K562 (cell line): ENCODE results near the gene DPM1. TPM values are rescaled to one million over a fixed set of nuclear protein-coding genes. Genes with fewer than 3 reads are reported as not detected.

ENCODE experiments used
- CREB3L1 ChIP-seq: fragments of 450-650 bp; IDR thresholded peaks from 2 replicates; pipeline ENCODE4 v1.6.1; 2014; ENCODE audit warnings: low read depth, mild to moderate bottlenecking, moderate library complexity, borderline replicate concordance
- HDAC2 ChIP-seq: fragments of 450-650 bp; IDR thresholded peaks from 2 replicates; pipeline ENCODE4 v1.6.1; 2016; ENCODE audit warnings: mild to moderate bottlenecking
- HIVEP1 ChIP-seq: fragments of 250-450 bp; sonication (Bioruptor Pico); IDR thresholded peaks from 2 replicates; pipeline ENCODE4 v1.4.0; 2020; ENCODE audit warnings: mild to moderate bottlenecking
- JUNB ChIP-seq: fragments of 450-650 bp; formaldehyde crosslinking; conservative IDR thresholded peaks from 2 replicates; pipeline ENCODE4 v1.4.0; 2020; ENCODE audit warnings: mild to moderate bottlenecking
- MAFK ChIP-seq: IDR thresholded peaks from 2 replicates; pipeline ENCODE4 v1.6.1; 2011; ENCODE audit warnings: low read length, improper control_type of control experiment
- NBN ChIP-seq: fragments of 450-650 bp; IDR thresholded peaks from 2 replicates; pipeline ENCODE4 v1.6.1; 2016; ENCODE audit warnings: low read depth, mild to moderate bottlenecking
- NCOA4 ChIP-seq: fragments of 450-650 bp; IDR thresholded peaks from 2 replicates; pipeline ENCODE4 v1.6.1; 2018; ENCODE audit warnings: mild to moderate bottlenecking; ENCODE audit not compliant: partially characterized antibody
- NKRF ChIP-seq: fragments of 450-650 bp; IDR thresholded peaks from 2 replicates; pipeline ENCODE4 v1.6.1; 2016; ENCODE audit warnings: borderline replicate concordance
- SAFB2 ChIP-seq: fragments of 200-400 bp; formaldehyde crosslinking; IDR thresholded peaks from 2 replicates; pipeline ENCODE4 v1.6.1; 2018; ENCODE audit warnings: borderline replicate concordance, low read length, low read depth, moderate library complexity; ENCODE audit not compliant: severe bottlenecking
- TCF3 ChIP-seq: sonication (generic); formaldehyde crosslinking; IDR thresholded peaks from 2 replicates; pipeline ENCODE4 v1.4.0; 2020; ENCODE audit warnings: mild to moderate bottlenecking, missing genetic modification reagents
- ZBTB5 ChIP-seq: fragments of 450-650 bp; IDR thresholded peaks from 2 replicates; pipeline ENCODE4 v1.6.1; 2017; ENCODE audit warnings: antibody characterized with exemption
- ZFPM2 ChIP-seq: fragments of 250-450 bp; sonication (Bioruptor Pico); IDR thresholded peaks from 2 replicates; pipeline ENCODE4 v1.5.1; 2022; ENCODE audit warnings: mild to moderate bottlenecking
- ZNF184 ChIP-seq: sonication (generic); formaldehyde crosslinking; IDR thresholded peaks from 2 replicates; pipeline ENCODE4 v1.5.0; 2020; ENCODE audit warnings: missing genetic modification reagents
- ZNF253 ChIP-seq: fragments of 250-450 bp; sonication (Bioruptor Pico); conservative IDR thresholded peaks from 2 replicates; pipeline ENCODE4 v1.6.1; 2021; ENCODE audit warnings: mild to moderate bottlenecking
- ZNF324 ChIP-seq: fragments of 250-450 bp; sonication (Bioruptor Pico); IDR thresholded peaks from 2 replicates; pipeline ENCODE4 v1.4.0; 2020; ENCODE audit warnings: mild to moderate bottlenecking
- ZNF589 ChIP-seq: fragments of 200-800 bp; sonication (Bioruptor generic); IDR thresholded peaks from 2 replicates; pipeline ENCODE4 v1.6.1; 2016; ENCODE audit warnings: low read depth, missing genetic modification characterization, missing compliant biosample characterization
- ZNF77 ChIP-seq: fragments of 250-450 bp; sonication (Bioruptor Pico); IDR thresholded peaks from 2 replicates; pipeline ENCODE4 v1.5.0; 2020
- polyA plus RNA-seq, 8 experiments: library from polyadenylated mRNA; depleted of rRNA in 4 of 8; stranded (reverse) in 5 of 8; unstranded in 3 of 8; fragments of >200 nt; fragmentation: Nextera tagmentation in 2 of 8; fragmentation: Illumina TruSeq in 1 of 8; extraction: Ambion mirVana in 2 of 8; extraction: Trizol in 1 of 8; gene quantifications; 2 replicates each; pipeline versions ENCODE4 v1.2.1 to v1.2.3, GENCODE V29; 2011 to 2014; ENCODE audit warnings: inconsistent platforms in 1 of 8, missing spikeins in 1 of 8
- total RNA-seq, 7 experiments: library from RNA; depleted of rRNA in 6 of 7; stranded (reverse); fragments of >200 nt in 6 of 7; fragmentation: Illumina TruSeq in 2 of 7; extraction: Trizol in 2 of 7; gene quantifications; 2 replicates each; pipeline versions ENCODE4 v1.2.1 to v1.2.3, GENCODE V29; 2011 to 2021; ENCODE audit warnings: low replicate concordance in 1 of 7
- TF ChIP-seq, protein P1 (sequence below), 2 experiments: fragments of 450-650 bp; IDR thresholded peaks; 2 replicates each; pipeline ENCODE4 v1.6.1; 2016
- TF ChIP-seq, protein P2 (sequence below): fragments of 250-450 bp; sonication (Bioruptor Pico); IDR thresholded peaks from 2 replicates; pipeline ENCODE4 v1.8.0; 2021; ENCODE audit warnings: borderline replicate concordance, mild to moderate bottlenecking, moderate library complexity; ENCODE audit not compliant: poor library complexity, severe bottlenecking

The DPM1 gene
- total and polyA plus RNA-seq, 9 of the 15 experiments (the other 6 are each of a cell fraction or from before 2014, with no cell fraction given): 75.2 to 190 (median 153) TPM

DNA sequence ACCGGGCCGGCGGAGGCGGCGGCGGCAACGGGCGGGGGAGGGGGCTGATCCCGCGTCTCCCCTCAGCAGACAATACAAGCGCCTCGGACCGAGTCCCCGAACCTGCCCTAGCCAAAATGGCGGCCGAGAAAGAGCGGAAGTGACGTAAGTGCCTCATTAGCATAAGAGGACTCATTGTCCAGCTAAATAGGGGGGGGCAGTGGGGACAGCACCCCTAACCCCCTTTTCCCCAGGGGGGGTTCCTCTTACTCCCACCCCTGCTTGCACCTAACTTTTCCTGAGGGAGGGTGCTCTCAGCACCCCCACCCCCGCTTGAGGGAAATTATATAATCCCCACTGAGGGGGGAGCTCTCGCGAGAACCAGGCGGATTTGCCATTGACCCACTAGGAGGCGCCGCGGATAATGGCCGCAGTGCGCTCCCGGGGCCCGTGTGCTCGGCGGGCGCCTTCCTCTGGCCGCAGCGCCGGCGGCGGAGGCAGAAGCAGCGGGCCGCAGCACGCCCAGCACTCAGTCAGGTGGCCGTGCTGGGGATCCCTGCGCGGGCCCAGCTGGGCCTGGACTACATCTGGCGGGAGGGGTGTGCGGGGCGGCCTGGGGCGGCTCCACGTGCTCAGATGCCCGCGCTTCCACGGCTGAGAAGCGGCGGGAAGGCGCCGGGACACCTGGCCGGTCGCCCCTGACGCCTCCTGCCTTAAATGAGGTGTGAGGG is 26.9 kb downstream of the DPM1 start, which contains the start of gene ADNP (continued):
- no peak for TF ChIP-seq ZBTB5
- peak; percentile 82 for TF ChIP-seq ZNF589 (CRISPR knock-in tag)
- TF ChIP-seq ZNF77: no peak
- TF ChIP-seq, protein P1, sequence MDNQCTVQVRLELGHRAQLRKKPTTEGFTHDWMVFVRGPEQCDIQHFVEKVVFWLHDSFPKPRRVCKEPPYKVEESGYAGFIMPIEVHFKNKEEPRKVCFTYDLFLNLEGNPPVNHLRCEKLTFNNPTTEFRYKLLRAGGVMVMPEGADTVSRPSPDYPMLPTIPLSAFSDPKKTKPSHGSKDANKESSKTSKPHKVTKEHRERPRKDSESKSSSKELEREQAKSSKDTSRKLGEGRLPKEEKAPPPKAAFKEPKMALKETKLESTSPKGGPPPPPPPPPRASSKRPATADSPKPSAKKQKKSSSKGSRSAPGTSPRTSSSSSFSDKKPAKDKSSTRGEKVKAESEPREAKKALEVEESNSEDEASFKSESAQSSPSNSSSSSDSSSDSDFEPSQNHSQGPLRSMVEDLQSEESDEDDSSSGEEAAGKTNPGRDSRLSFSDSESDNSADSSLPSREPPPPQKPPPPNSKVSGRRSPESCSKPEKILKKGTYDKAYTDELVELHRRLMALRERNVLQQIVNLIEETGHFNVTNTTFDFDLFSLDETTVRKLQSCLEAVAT (IDR thresholded peaks at IDR 0.05): 0 out of 4 replicates have a peak, but pooled peaks have one; percentile 24 to 25
- TF ChIP-seq ZNF324 (CRISPR knock-in tag): no peak; the same call in 1 of the 2 replicates
- no peak for TF ChIP-seq NCOA4
- no peak for TF ChIP-seq ZNF184 (CRISPR knock-in tag)
- TF ChIP-seq HDAC2: 0 out of 2 replicates have a peak, but pooled peaks have one; percentile 17
- TF ChIP-seq TCF3 (CRISPR knock-in tag): peak; percentile 61
- no peak; the same call in 1 of the 2 replicates for TF ChIP-seq HIVEP1 (CRISPR knock-in tag)
- TF ChIP-seq, protein P2, sequence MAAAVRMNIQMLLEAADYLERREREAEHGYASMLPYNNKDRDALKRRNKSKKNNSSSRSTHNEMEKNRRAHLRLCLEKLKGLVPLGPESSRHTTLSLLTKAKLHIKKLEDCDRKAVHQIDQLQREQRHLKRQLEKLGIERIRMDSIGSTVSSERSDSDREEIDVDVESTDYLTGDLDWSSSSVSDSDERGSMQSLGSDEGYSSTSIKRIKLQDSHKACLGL (CRISPR knock-in tag): peak; percentile 80
- no peak for TF ChIP-seq ZNF253
- peak; percentile 58; the same call in 1 of the 2 replicates for TF ChIP-seq NKRF
- 0 out of 2 replicates have a peak, but pooled peaks have one; percentile 5 for TF ChIP-seq JUNB (CRISPR knock-in tag)
- TF ChIP-seq CREB3L1: peak; percentile 95
- TF ChIP-seq ZFPM2 (CRISPR knock-in tag): no peak
- TF ChIP-seq SAFB2: no peak
- TF ChIP-seq MAFK: no peak
- TF ChIP-seq NBN: peak; percentile 92
